Measurements from ENCODE around the gene MTA1. TPM values are rescaled to one million over a fixed set of nuclear protein-coding genes. Genes with fewer than 3 reads are reported as not detected.

Gene MTA1
- total RNA-seq, 1 donor from 2014 or later, result 129 TPM

DNA sequence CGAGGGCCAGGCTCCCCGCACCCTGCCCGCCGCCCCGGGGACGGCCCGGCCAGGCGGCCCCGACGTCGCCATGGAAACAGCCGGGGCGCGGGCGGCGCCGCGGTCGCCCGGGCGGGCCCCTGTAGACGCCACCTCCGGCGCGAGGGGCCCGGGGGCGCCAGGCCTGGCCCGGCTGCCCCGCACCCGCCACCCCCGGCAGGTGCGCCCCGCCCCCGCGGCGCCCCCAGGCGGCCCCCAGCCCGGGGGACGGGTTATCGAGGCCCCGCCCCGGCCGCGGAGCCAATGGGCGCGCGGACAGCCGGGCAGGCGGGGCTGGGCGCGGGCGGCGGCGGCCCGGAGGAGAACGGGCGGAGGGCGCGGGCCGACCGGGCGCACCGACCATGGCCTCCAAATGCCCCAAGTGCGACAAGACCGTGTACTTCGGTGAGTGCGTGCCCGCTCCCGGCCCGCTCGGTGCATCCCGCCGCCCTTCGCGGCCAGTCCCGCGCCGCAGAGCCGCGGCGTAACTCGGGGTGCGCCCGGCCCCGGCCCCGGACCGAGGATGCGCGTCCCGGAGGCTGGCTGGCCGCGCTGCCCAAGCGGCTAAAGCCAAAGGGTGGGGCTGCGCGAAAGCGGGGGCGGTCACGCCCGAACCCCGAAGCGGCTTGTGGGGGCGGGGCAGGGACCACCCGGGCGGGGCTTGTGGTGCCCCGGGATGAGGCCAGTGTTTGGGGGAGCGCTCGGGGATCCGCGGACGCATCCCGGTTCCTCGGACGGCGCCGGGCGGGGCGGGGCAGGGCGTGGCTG lies 55.0 kb downstream of the MTA1 start, which contains the start of gene CRIP2:
Gene CRIP2 (plus strand): TSS at position 339 of the 786 bp plus-strand sequence. CDS start 42 bp downstream, at position 381.
- intact Hi-C loops (cut with micrococcal nuclease), result loop anchor here (1.0 to 2.0 kb wide), 2 partner anchors 17 to 60 kb away; partner anchors contain the start of gene TEDC1

DNA sequence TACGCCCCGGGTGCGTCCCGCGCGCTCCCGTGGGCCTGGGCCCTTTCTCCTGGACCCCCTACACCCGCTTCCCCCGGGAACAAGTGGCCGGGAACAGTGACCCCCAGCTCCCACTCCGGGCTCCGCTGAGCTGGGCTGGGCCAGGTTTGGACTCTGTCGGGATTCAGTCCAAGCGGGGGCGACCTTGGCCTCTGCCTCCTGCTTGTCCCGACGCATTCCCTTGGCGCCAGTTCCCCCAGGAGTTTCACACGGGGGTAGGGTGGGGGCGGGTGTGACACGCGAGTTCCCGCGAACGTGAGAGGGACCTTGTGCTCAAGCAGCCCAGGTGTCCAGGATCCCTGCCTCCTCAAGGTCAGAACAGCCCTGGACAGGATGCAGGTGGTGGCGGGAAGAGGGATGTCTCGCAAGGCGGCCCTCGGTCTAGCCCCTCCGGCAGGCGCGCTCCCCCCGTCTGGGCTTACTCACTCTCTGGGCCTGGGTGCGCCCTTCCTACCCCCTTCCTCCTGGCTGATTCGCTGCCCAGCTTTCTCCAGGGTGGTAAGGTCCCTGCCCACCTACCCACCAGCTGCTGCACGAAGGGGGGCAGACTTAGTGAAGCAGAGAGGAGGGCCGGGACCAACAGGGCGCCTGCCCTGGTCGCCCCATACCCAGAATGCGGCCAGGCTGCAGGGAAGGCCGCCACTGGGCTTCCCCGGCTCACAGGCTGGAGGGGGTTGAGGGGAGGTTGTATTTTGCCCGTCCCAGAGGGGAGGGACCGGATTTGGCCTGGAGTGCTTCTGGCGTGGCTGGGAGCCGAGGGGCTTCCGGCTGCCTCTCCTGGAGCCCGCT lies 55.9 kb downstream of the MTA1 start:
- intact Hi-C loops (cut with micrococcal nuclease), result loop anchor here (2.0 kb wide), 1 partner anchor 61 kb away; no protein-coding TSS in a partner anchor

DNA sequence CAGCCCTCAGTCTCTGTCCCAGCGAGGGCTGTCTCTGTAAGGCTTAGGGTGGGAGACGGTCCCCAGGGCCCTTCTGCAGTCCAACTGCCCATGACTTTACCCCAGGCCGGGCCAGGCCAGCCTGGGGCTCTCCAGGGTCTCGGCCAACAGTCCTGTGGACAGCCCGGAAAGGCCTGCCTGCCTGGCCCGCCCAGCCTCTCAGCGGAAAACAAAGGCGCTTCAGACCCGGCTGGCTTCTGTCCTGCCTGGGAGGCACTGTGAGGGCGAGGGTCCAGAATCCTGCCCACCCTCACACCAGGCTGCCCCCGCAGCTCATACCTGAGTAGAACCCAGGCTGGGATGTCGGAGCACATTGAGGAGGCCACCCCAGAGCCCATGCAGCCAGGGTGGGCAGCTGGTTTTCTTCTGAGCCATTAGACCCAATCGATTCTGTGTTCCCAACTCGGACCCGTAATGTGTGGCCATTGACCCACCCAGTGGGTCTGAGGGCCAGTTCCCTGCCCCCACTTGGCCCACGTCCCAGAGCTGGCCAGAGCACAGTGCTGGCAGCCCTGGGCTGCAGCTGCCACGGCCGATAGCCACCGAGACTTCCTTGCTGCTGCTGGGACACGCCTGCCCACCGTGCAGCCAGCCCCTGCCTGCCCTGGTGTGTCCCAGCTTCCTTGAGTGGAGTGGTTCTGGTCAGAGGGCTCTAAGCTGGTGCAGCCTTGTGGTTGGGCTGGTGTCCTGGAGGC lies 56.6 kb downstream of the MTA1 start:
- intact Hi-C loops (cut with micrococcal nuclease), result no loop called here

DNA sequence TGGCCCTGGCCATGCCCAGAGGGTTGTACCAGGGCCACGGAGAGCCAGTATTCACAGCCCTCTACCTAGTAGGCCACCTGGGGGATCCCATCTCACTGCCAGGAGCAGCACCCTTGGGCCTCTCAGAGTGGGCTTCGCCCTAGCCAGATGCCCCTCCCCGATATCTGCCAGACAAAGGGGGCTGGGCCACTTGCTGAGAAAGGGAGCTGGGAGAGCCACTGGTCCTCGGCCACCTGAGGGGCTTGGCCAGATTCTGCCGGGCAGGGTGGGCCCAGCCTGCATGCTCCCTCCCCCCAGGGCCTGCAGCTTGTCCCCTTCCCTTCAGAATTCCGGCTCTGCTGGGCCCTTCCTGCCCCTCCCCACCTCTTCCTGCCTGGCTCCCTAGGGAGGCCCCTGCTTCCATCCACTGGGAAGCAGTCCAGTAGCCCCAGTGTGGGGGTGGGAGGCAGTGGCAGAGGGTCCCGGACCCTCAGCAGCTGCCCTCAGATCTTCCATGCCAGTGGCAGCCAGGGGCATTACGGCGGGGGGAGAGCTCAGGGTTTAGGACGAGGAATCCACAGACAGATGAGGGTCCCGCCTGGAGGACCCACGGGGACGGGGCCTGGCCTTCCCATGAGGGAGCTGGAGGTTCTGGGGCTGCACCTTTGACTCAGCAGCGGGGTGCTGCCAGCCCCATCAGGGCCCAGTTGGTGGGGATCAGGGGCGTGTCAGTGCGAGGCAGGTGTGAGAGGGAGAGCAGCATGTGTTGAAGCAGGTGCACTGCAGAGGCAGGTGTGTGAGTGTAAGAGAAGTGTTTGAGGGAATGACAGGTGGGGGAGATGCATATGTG lies 57.4 kb downstream of the MTA1 start:
- intact Hi-C loops (cut with micrococcal nuclease), result no loop called here

DNA sequence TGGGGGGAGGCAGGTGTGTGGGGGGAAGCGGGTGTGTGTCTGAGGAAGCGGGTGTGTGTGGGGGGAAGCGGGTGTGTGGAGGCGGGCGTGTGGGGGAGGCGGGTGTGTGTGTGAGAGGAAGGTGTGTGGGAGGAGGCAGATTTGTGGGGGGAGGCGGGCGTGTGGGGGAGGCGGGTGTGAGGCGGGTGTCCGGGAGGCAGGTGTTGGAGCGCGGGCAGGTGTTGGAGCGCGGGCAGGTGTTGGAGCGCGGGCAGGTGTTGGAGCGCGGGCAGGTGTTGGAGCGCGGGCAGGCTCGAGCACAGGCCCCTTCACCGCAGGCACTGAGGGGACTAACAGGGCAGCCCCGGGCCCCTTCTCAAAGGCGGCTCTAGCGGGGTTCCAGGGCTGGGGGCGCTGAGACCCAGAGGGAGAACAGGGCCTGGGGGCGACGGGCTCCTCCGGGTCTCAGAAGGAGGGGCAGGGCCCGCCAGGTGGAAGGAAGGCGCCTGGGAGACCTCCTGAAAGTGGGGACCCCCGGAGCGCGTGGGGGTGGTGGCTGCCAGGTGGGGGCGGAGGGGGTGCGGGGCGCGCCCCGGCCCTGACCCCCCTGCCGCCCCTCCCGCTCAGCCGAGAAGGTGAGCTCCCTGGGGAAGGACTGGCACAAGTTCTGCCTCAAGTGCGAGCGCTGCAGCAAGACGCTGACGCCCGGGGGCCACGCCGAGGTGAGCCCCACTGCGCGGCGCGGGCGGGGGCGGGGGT lies 58.2 kb downstream of the MTA1 start:
- intact Hi-C loops (cut with micrococcal nuclease), result no loop called here

DNA sequence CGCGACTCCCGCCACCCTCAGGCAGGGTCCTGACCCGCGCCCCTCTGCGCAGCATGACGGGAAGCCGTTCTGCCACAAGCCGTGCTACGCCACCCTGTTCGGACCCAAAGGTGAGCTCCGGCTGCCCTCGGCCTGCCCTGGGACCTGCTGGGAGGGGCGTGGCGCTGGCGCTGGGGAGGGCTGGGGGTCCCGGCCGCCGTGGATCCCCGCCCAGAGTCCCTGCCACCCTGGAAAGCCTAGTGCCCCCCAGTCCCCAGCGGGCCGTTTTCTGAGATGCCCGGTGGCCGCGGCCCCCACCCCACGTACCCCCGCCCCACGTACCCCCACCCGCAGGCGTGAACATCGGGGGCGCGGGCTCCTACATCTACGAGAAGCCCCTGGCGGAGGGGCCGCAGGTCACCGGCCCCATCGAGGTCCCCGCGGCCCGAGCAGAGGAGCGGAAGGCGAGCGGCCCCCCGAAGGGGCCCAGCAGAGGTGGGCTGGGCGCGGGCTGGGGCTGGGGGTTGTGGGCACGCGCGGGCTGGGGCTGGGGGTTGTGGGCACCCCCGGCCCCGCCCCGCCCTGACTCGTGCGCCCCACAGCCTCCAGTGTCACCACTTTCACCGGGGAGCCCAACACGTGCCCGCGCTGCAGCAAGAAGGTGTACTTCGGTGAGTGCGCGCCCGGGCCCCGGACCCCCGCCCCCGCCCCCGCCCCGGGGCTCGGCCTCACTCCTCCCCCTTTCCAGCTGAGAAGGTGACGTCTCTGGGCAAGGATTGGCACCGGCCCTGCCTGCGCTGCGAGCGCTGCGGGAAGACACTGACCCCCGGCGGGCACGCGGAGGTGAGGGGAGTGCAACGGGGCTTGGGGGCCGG lies 59.0 kb downstream of the MTA1 start:
- intact Hi-C loops (cut with micrococcal nuclease), result no loop called here

DNA sequence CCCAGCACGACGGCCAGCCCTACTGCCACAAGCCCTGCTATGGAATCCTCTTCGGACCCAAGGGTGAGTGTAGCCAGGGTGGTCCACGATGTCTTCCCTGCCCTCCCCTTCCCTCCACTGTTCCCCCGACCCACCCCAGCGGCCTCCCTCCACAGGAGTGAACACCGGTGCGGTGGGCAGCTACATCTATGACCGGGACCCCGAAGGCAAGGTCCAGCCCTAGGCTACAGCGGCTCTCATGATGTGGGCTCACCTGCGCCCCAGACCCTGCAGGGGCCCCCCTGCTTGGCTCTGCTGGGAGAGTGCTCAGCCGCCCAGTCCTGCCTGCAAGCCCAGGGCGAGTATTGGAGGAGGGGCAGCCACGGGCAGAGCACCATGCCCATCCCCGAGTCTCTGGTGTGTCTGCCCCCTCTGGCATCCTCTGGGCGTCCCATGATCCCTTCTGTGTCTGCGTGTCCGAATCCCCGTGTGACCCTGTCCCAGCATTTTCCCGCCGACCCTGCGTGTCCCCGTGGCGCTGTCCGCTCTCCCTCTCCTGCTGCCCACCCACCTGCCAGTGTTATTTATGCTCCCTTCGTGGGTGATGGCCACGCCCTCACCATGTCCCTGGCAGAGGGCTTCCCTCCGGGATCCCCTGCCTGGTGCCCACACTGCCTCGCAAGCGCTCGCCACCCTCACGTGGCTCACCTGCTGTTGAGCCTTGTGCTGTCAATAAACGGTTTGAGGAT lies 60.0 kb downstream of the MTA1 start:
- intact Hi-C loops (cut with micrococcal nuclease), result loop anchor here (2.0 kb wide), 2 partner anchors 49 to 109 kb away; no protein-coding TSS in a partner anchor

DNA sequence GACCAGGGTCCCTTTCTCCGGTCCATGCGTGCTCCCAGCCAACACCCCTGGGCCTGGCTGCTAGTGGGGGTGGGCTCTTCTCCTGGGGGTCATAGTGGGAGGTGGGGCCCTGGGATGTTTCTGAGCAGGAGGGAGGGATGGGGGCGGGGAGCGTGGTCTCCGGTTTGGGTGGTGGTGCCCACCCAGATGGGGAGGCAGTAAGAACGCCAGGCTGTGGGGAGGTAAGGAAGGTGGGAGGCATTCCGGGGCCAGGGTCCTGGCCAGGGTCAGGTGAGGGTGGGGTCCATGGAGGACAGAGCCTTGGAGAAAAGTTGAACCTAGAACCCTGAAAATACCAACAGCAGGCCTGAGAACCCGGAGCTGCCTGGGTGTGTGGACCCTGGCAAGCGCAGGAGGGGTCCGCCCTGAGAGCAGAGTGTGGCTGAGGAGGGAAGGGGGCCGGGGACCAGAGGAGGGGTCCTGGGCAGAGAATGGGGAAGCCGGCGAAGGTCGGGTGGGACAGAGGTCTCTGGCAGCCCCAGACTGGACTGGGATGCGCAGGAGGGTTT lies 60.6 kb downstream of the MTA1 start:
- intact Hi-C loops (cut with micrococcal nuclease), result loop anchor here (2.0 kb wide), 2 partner anchors 49 to 109 kb away; no protein-coding TSS in a partner anchor

DNA sequence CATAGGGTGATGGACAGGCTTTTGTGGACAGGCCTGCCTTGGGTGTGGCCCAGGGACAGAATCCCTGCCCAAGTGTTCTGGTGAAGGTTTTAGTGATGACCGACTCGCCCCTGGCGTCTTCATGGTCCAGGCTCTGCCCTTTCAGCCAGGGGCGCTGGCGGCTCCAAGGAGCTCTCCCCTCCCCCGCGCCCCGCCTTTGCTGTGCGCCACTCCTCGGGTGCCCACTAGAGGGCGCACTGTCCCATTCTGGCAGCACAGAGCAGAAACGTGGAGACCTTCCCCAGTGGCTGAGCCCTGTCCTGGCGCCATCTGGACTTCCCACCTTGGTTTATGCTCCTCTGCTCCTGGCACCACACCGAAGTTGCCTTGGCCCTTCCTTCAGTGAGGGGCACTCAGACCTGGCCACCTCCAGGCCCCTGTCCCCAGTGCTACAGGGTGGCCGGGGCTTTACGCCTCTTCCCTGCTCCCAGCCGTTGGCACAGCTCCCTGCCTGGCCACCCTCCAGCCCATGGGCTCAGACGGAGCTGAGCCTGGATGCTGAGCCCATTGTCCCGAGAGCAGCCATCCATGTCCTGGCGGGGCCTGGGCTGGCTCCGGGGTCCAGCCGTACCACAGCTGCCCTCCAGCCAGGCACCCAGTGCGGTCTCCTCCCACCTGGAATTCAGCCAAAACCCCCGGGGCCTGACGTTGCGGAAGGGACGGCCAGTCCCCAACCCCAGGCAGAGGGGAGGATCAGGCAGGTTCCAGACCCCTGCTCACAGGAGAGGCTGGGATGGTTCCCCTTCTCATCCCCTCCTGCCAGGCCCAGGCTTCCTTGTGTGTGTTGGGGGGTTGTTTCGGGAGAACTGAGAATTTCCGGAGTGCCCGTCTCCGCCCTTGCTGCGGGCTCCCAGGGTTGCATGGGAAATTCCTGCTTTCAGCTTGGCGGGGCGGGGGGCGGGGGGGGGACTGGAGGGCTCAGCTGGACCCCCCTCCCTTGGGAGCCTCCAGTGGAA lies 61.5 kb downstream of the MTA1 start:
- intact Hi-C loops (cut with micrococcal nuclease), result loop anchor here (1.0 to 2.0 kb wide), 3 partner anchors 10 to 110 kb away; partner anchors contain the start of gene TEDC1

DNA sequence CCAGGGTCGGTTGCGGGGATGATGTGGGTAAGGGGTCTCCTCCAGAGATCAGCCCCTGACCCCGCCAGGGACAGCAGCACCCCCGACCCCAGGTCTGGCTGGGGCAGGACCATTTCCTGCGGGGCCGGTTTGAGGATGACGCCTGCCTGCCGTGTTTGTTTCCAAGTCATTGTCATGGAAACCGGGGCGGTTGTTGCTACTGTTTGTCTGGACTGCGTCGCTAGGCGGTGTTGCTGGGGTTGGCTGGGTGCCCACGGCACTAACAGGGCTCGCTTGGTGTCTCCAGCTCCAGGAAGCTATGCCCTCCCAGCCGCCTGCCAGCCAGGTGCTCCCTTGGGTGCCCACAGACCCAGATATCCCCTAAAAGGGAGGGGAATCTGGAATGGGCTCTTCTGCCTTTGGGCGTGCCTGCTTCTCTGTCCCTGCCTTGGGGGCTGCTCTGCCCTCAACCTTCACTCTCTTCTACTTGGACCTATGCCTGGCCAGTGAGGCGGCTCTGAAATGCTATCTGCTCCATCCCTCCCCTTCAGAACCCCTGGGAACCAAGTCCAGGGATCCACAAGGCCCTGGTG lies 62.3 kb downstream of the MTA1 start:
- intact Hi-C loops (cut with micrococcal nuclease), result loop anchor here (1.0 to 2.0 kb wide), 4 partner anchors 9 to 417 kb away; partner anchors contain the start of genes GPR132 and TEDC1

DNA sequence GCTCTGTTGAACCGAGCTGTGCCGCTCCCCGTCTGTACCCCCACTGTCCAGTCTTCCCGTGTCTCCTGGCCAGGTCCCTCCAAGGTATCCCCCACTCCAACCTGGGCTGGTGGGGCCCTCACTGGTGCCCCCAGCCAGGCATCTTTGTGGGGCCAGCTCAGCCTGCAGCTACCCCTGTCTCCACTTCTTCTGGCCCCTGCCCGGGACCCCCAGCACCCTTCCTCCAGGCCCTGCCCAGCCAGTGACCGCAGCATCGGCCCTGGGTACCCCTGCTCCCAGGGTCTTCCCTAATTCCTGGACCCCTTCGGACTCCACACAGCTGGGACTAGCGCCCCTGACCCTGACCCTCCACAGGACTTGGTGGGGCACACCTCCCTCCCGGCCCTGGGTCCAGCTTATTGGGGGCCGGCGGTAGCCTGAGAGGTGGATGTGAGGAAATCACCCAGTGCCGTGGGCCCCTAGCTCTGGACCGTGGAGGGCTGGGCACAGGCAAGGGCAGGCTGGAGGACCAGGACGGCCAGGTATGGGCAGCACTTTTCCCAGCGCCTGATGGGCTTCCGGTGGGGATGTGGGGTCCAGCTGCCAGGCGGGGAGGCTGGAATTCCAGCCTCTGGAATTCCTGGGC lies 63.0 kb downstream of the MTA1 start:
- intact Hi-C loops (cut with micrococcal nuclease), result loop anchor here (2.0 kb wide), 1 partner anchor 418 kb away; the partner anchor contains the start of gene GPR132

DNA sequence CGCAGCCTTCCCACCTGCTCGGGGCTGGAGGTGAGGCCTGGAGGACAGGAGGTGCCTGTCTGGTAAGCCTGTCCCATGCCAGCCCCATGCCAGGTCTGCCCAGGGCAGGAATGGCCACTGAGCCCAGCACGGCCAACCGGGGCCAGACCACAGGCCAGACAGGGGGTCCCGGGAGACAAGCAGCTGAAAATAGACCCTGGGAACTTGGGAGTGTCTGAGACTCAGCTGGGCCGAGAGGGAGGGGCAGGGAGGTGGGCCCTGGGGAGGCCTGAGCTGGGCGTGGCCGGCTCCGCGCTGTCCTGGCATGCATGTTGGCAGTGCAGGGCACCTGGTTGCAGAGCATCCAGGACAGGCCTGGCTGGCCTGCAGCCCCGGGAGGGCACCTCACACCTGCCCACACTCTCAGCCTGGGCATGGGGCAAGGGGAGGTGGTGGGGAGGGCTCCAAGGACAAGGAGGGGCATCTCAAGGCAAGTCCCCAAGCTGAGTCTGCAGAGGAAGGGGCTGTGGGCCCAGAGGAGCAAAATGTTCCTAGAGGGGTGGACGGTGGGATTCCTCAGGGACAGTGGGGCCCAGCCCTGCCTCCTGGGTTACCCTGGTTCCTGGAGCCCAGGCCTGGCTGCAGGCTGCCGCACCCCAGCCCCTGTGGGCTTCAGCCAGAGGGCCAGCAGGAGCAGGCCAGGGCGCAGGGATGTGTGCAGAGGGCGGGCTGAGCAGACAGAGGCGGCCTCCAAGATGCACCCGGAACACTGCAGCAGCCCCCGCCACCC lies 63.9 kb downstream of the MTA1 start:
- intact Hi-C loops (cut with micrococcal nuclease), result loop anchor here (2.0 kb wide), 1 partner anchor 419 kb away; the partner anchor contains the start of gene GPR132

DNA sequence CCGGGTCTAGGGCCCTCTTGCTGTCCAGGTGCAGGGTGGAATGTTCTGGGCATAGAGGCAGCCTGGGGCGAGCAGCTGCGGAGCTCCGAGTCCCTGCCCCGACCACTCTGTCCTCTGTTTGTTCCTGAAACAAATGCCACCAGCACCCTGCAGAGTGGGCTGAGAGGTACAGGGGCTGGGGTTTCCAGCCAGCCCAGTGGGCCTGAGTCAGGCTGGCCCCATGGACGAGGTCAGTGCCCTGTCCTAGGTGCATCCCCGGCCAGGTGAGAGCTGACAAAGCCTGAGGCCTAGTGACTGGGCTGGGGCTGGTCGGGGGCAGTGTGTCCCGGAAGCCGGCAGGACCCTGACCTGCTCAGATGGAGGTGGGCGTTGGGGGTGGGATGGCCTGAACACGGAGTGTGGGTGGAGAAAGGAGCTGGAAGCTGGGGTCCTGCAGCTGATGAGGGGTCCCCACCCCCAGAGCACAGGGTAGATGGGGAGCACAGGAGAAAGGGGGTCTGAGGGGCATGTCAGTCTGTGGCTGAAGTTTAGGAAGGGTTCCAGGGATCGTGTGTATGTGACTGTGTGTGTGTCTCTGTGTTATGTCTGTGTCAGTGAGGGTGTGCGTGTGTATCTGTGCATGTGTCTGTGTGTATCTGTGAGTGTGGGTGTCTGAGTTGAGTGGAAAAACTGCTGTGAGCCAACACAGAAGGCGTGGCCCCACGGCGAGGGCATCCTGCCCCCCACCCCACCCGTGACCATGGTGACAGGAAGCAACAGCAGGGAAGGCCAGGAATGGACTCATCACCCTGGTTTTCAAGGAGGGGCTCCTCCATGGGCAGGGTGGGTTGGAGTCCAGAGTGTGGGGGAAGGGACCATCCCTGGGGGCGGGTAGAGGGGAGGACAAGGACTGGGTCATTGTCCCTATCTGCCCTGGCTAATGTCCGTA lies 64.7 kb downstream of the MTA1 start:
- intact Hi-C loops (cut with micrococcal nuclease), result no loop called here

DNA sequence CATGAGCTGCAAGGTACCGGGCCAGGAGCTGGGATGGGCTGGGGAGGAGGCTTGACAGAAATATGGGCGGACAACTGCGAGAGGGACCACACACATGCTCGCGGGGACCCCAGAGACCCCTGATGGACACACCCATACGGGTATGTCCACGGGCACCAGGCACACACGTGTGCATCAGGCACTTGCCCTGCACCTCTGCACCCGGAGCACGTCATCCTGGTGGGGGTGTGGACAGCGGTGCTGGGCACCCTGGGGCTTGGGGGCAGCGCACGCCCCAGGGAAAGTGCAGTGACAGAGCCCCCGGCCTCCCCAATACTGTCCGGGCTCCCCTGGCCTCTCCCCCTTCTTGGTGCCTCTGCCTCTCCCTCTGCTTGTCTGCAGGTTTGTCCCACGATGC lies 65.4 kb downstream of the MTA1 start:
- intact Hi-C loops (cut with micrococcal nuclease), result no loop called here
